ENCODE measurements around the gene SH3BP1. TPM values are rescaled to one million over a fixed set of nuclear protein-coding genes. Genes with fewer than 3 reads are reported as not detected.

The SH3BP1 gene
- total RNA-seq, 1 donor from 2014 or later = 8.4 TPM

Small RNAs within 50 kb of the gene (small RNA-seq; reads per million reads assigned to genes)
- gene RN7SL385P (ENCODE audit: low replicate concordance) = not detected

Other genes with a start within 250 kb of the SH3BP1 start
- gene ELFN2, start 212.2 kb upstream of the SH3BP1 start, total RNA-seq = 0.30 TPM
- 2.4 TPM for gene MFNG, start 153.3 kb upstream of the SH3BP1 start, total RNA-seq
- 3.3 TPM for gene CARD10, start 120.3 kb upstream of the SH3BP1 start, total RNA-seq
- 8.9 TPM for gene CDC42EP1, start 79.2 kb upstream of the SH3BP1 start, total RNA-seq
- gene LGALS2, start 59.6 kb upstream of the SH3BP1 start, total RNA-seq = 0.39 TPM
- 29.9 TPM for gene GGA1, start 30.8 kb upstream of the SH3BP1 start, total RNA-seq
- 2.0 TPM for gene PDXP, start 19.1 kb downstream of the SH3BP1 start, total RNA-seq
- gene LGALS1, start 36.0 kb downstream of the SH3BP1 start, total RNA-seq = 1,340 TPM
- gene NOL12, start 46.7 kb downstream of the SH3BP1 start, total RNA-seq = 16.3 TPM
- gene TRIOBP, start 57.4 kb downstream of the SH3BP1 start, total RNA-seq = 40.1 TPM
- gene GCAT, start 168.3 kb downstream of the SH3BP1 start, total RNA-seq = 10.2 TPM
- not detected for gene GALR3, start 183.7 kb downstream of the SH3BP1 start, total RNA-seq
- 10.4 TPM for gene ANKRD54, start 204.7 kb downstream of the SH3BP1 start, total RNA-seq
- gene EIF3L, start 209.8 kb downstream of the SH3BP1 start, total RNA-seq = 384 TPM

Measured in skin of body (tissue), 2 donors.